ENCODE results near the gene PTPN20. TPM values are rescaled to one million over a fixed set of nuclear protein-coding genes. Genes with fewer than 3 reads are reported as not detected.
A peak's percentile ranks its signal among the peaks of the same experiment; 100 is the strongest.

PTPN20 gene
- total RNA-seq, 1 donor from 2014 or later: 2.6 TPM

GRCh38 chr10:47021850-47022249, 110.6 kb downstream of the PTPN20 start:
- Histone ChIP-seq H3K4me1 (no peaks in the 10 kb centered on the region), H3K36me3 (no peaks in the 10 kb centered on the region), H3K9me3 (no peaks in the 10 kb centered on the region), H3K4me3 (no peak overlapping the region), H3K27ac (no peak overlapping the region), H3K27me3 (no peaks in the 10 kb centered on the region)
- intact Hi-C loops (cut with DNase I): no loop called here
- ATAC-seq (no peak), DNase-seq (no peak)
- TF ChIP-seq CTCF (IDR thresholded peaks at IDR 0.05): no peak

GRCh38 chr10:47022311-47023131, 111.3 kb downstream of the PTPN20 start:
- ATAC-seq: peak; percentile 12
- H3K27me3 ChIP-seq: no peaks in the 10 kb centered on the region

GRCh38 chr10:47023237-47024045, 112.2 kb downstream of the PTPN20 start:
- H3K27ac ChIP-seq: no peak overlapping the region
- DNase-seq (peak; percentile 47), ATAC-seq (no peak)
- no peak overlapping the region for H3K4me3 ChIP-seq
- no peaks in the 10 kb centered on the region for H3K36me3 ChIP-seq
- H3K4me1 ChIP-seq: no peaks in the 10 kb centered on the region
- H3K9me3 ChIP-seq: no peaks in the 10 kb centered on the region
- TF ChIP-seq CTCF (IDR thresholded peaks at IDR 0.05): no peak
- intact Hi-C loops (cut with DNase I): no loop called here
- no peaks in the 10 kb centered on the region for H3K27me3 ChIP-seq

More at GRCh38 chr10:47022311-47023131, 111.3 kb downstream of the PTPN20 start:
- H3K4me1 ChIP-seq: no peaks in the 10 kb centered on the region
- DNase-seq: peak; percentile 70
- H3K9me3 ChIP-seq: no peaks in the 10 kb centered on the region
- no peak overlapping the region for H3K27ac ChIP-seq
- H3K36me3 ChIP-seq: no peaks in the 10 kb centered on the region
- no peak for TF ChIP-seq CTCF (IDR thresholded peaks at IDR 0.05)
- intact Hi-C loops (cut with DNase I): no loop called here
- no peak overlapping the region for H3K4me3 ChIP-seq

- no peaks in the 10 kb centered on the region for H3K4me1 ChIP-seq
- H3K27me3 ChIP-seq: no peaks in the 10 kb centered on the region
- H3K9me3 ChIP-seq: no peaks in the 10 kb centered on the region
- intact Hi-C loops (cut with DNase I): no loop called here
- ATAC-seq (no peak), DNase-seq (no peak)
- no peak overlapping the region for H3K4me3 ChIP-seq
- no peaks in the 10 kb centered on the region for H3K36me3 ChIP-seq
- no peak overlapping the region for H3K27ac ChIP-seq
- TF ChIP-seq CTCF (IDR thresholded peaks at IDR 0.05): no peak
Observed at GRCh38 chr10:47024046-47024322, 112.8 kb downstream of the PTPN20 start.

- H3K36me3 ChIP-seq: no peaks in the 10 kb centered on the region
- peak; percentile 71 for ATAC-seq
- H3K27ac ChIP-seq: no peak overlapping the region
- DNase-seq: peak; percentile 68
- H3K9me3 ChIP-seq: no peaks in the 10 kb centered on the region
- peak; percentile 75 for TF ChIP-seq CTCF (IDR thresholded peaks at IDR 0.05)
- H3K4me3 ChIP-seq: no peak overlapping the region
- intact Hi-C loops (cut with DNase I): no loop called here
- H3K27me3 ChIP-seq: no peaks in the 10 kb centered on the region
- H3K4me1 ChIP-seq: no peaks in the 10 kb centered on the region
Observed at GRCh38 chr10:47024399-47025252, 113.4 kb downstream of the PTPN20 start.

Data from upper lobe of right lung (tissue), 1 donor.